HCT116 (cell line): ENCODE data around the gene NEUROD4. TPM values are rescaled to one million over a fixed set of nuclear protein-coding genes. Genes with fewer than 3 reads are reported as not detected.

ENCODE experiments used
- ATAC-seq: fragments of 200-7000 bp; cut with Tn5 transposase; 2 replicates; pipeline ENCODE4 v1.9.1; 2020; ENCODE audit warnings: mild to moderate bottlenecking, moderate library complexity
- BruUV-seq: library from RNA; stranded (reverse); fragments of 400-500 nt; replicated peaks from 2 replicates; lab custom pipeline; 2021; lab: Mats Ljungman, UMichigan
- CTCF ChIA-PET: fragments of 300-600 bp; sonication (Branson Sonifier 250); formaldehyde crosslinking; loops from one replicate; lab custom pipeline; 2021; ENCODE audit warnings: antibody characterized with exemption; lab: Charles Lee
- POLR2A ChIA-PET: fragments of 300-600, 350-600 bp; sonication (Branson Sonifier 250); formaldehyde crosslinking; loops from one replicate; lab custom pipeline; 2021; ENCODE audit warnings: antibody characterized with exemption; lab: Charles Lee
- RAD21 ChIA-PET, 2 experiments: fragments of 300-600 bp; sonication (Branson Sonifier 250); formaldehyde crosslinking; loops; one replicate each; lab custom pipeline; 2023; ENCODE audit warnings: low total read pairs in 2 of 2; ENCODE audit not compliant: uncharacterized antibody in 2 of 2, unreplicated experiment in 2 of 2, low non-redundant PET in 1 of 2; lab: Charles Lee
- DNase-seq: peaks from one replicate; pipeline ENCODE4 v3.0.0-alpha.2; 2010; ENCODE audit warnings: low read depth, low spot score
- H2AFZ ChIP-seq: fragments of 200-600 bp; shearing (Covaris generic), sonication (generic); 2 replicates; pipeline ENCODE4 v1.6.1; 2017; ENCODE audit warnings: low read depth, mixed run types, mixed read lengths, antibody characterized with exemption, low read length; ENCODE audit not compliant: poor library complexity, severe bottlenecking
- H3K27ac ChIP-seq: 2 replicates; pipeline ENCODE4 v1.5.1; 2012; ENCODE audit warnings: low read depth, low read length
- H3K27me3 ChIP-seq: fragments of 200-600 bp; sonication (generic); 2 replicates; pipeline ENCODE4 v1.6.1; 2016; ENCODE audit warnings: mixed run types, low read length, mixed read lengths; ENCODE audit not compliant: insufficient read depth
- H3K36me3 ChIP-seq, 2 experiments: fragments of 200-500 bp in 1 of 2; fragments of 200-600 bp in 1 of 2; sonication (Bioruptor generic) in 1 of 2; sonication (generic) in 1 of 2; 2 replicates each; pipeline versions ENCODE4 v1.5.1 to v1.6.1; 2014 to 2016; ENCODE audit warnings: low read length in 2 of 2, inconsistent platforms in 1 of 2, mixed read lengths in 1 of 2, mixed run types in 1 of 2; ENCODE audit not compliant: insufficient read depth in 2 of 2, control insufficient read depth in 1 of 2
- H3K4me1 ChIP-seq, 2 experiments: fragments of 200-600 bp in 1 of 2; sonication (generic) in 1 of 2; 2 replicates each; pipeline versions ENCODE4 v1.5.1 to v1.6.1; 2012 to 2017; ENCODE audit warnings: low read length in 2 of 2, inconsistent platforms in 1 of 2, mild to moderate bottlenecking in 1 of 2, mixed read lengths in 1 of 2, mixed run types in 1 of 2, moderate library complexity in 1 of 2; ENCODE audit not compliant: insufficient read depth in 2 of 2, control insufficient read depth in 1 of 2
- H3K4me2 ChIP-seq: fragments of 200-600 bp; sonication (generic); 2 replicates; pipeline ENCODE4 v1.6.1; 2017; ENCODE audit warnings: mixed run types, low read length, mixed read lengths
- H3K4me3 ChIP-seq, 2 experiments: fragments of 200-600 bp in 1 of 2; sonication (generic) in 1 of 2; replicated peaks in 1 of 2; 2 replicates each; pipeline ENCODE4 v1.5.1; 2011 to 2016; ENCODE audit warnings: low read length in 2 of 2, control low read depth in 1 of 2, low read depth in 1 of 2, mild to moderate bottlenecking in 1 of 2, mixed read lengths in 1 of 2, mixed run types in 1 of 2
- H3K79me2 ChIP-seq: fragments of 200-600 bp; sonication (generic); 2 replicates; pipeline ENCODE4 v1.6.1; 2017; ENCODE audit warnings: mild to moderate bottlenecking, mixed run types, low read length, moderate library complexity, mixed read lengths; ENCODE audit not compliant: insufficient read depth
- H3K9ac ChIP-seq: fragments of 200-600 bp; sonication (generic); 2 replicates; pipeline ENCODE4 v1.6.1; 2016; ENCODE audit warnings: low read length, mixed read lengths
- H3K9me2 ChIP-seq: fragments of 200-600 bp; sonication (generic), shearing (Covaris generic); 2 replicates; pipeline ENCODE4 v1.6.1; 2017; ENCODE audit warnings: mixed run types, mild to moderate bottlenecking, moderate library complexity; ENCODE audit not compliant: insufficient read depth
- H3K9me3 ChIP-seq, 2 experiments: fragments of 200-500 bp in 1 of 2; fragments of 200-600 bp in 1 of 2; sonication (Bioruptor generic) in 1 of 2; sonication (generic) in 1 of 2; 2 replicates each; pipeline ENCODE4 v1.6.1; 2014 to 2017; ENCODE audit warnings: low read length in 2 of 2, mixed read lengths in 2 of 2, inconsistent platforms in 1 of 2, low read depth in 1 of 2, mild to moderate bottlenecking in 1 of 2, mixed run types in 1 of 2, moderate library complexity in 1 of 2; ENCODE audit not compliant: control insufficient read depth in 1 of 2, insufficient read depth in 1 of 2
- H4K20me1 ChIP-seq: fragments of 200-600 bp; sonication (generic), shearing (Covaris generic); 2 replicates; pipeline ENCODE4 v1.6.1; 2017; ENCODE audit warnings: mixed run types, mild to moderate bottlenecking, moderate library complexity; ENCODE audit not compliant: insufficient read depth
- EGR1 ChIP-seq: IDR thresholded peaks from 2 replicates; pipeline ENCODE4 v1.6.1; 2012; ENCODE audit warnings: low read depth
- ELF1 ChIP-seq: IDR thresholded peaks from 2 replicates; pipeline ENCODE4 v1.6.1; 2012; ENCODE audit warnings: low read depth, borderline replicate concordance
- FOSL1 ChIP-seq: IDR thresholded peaks from 2 replicates; pipeline ENCODE4 v1.6.1; 2012; ENCODE audit warnings: low read depth
- POLR2A ChIP-seq: IDR thresholded peaks from 2 replicates; pipeline ENCODE4 v1.7.0; 2011; ENCODE audit warnings: borderline replicate concordance; ENCODE audit not compliant: insufficient read depth, insufficient read length; ENCODE audit errors: extremely low read depth
- POLR2AphosphoS5 ChIP-seq: IDR thresholded peaks from 2 replicates; pipeline ENCODE4 v1.6.1; 2011; ENCODE audit warnings: mild to moderate bottlenecking, low read depth, low read length, moderate library complexity
- SIN3A ChIP-seq: IDR thresholded peaks from 2 replicates; pipeline ENCODE4 v1.6.1; 2012; ENCODE audit warnings: low read depth
- SP1 ChIP-seq: IDR thresholded peaks from 2 replicates; pipeline ENCODE4 v1.6.1; 2012; ENCODE audit warnings: low read depth
- SRF ChIP-seq: IDR thresholded peaks from 2 replicates; pipeline ENCODE4 v1.6.1; 2012; ENCODE audit warnings: low read depth
- YY1 ChIP-seq: IDR thresholded peaks from 2 replicates; pipeline ENCODE4 v1.6.1; 2011; ENCODE audit warnings: low read length, low read depth, moderate library complexity, mild to moderate bottlenecking; ENCODE audit not compliant: insufficient replicate concordance; ENCODE audit errors: extremely low read depth
- intact Hi-C: fragments of 100-400 bp; cut with micrococcal nuclease; formaldehyde crosslinking; loops from 2 replicates; pipeline ENCODE4 v1.10.0; 2022
- total RNA-seq: library from RNA; stranded (reverse); gene quantifications from one replicate; pipeline ENCODE4 v1.2.1, GENCODE V29; 2021; ENCODE audit not compliant: unreplicated experiment
- TF ChIP-seq, protein P1 (sequence below): IDR thresholded peaks from 2 replicates; pipeline ENCODE4 v1.6.1; 2011; ENCODE audit warnings: mild to moderate bottlenecking, low read length, moderate library complexity; ENCODE audit not compliant: insufficient replicate concordance; ENCODE audit errors: extremely low read depth

NEUROD4 gene
- total RNA-seq, 1 experiment from 2014 or later, result not detected

DNA sequence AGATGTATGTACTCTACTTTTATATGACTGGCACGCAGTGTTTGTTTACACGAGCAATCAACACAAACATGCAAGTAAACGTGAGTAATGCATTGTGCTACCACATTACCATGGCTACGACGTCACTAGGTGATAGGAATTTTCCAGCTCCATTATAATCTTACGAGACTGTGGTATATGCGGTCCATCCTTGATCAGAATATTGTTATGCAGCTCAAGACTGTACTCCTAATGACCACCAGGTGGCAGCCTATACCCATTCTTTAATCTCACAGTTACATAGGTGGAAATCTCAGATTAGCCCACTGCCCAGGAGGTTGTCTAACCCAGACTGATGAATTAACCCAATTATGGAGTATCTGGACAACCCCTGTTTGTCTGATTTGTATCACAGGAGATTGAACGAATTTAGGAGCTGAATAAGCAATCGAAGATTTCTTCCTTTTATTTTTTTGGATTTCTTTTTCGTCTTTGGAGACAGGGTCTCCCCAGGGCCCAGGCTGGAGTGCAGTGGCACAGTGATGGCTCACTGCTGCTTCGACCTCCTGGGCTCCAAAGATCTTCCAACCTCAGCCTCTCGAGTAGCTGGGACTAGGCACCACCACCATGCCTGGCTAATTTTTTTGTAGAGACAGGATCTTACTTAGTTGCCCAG is 26.5 kb upstream of the NEUROD4 start (continued):
- TF ChIP-seq SP1 (0 out of 2 replicates have a peak, but pooled peaks have one; percentile 26), FOSL1 (no peak), YY1 (no peak), POLR2A (no peak)

DNA sequence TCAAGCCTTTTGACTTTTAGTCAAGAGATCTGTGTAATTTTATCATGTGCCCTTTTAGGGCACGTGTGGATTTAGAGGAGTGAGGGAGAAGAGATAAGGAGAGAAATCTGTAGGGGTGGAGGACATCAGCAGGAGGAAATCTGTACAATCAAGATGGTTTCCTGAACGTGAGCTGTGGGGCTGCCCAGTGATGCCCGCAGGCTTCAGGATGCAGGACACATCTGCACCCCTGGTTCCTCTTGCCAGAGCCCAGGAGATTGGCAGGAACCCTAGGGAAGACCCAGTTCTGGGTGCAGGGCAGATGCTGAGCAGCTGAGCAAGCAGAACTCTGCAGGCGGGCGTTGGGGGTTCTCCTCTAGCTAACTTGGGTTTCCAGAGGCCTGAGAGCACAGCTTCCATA is 23.6 kb upstream of the NEUROD4 start:
- intact Hi-C loops, result no loop called here
- H3K4me2 ChIP-seq, result no peak overlapping the region
- DNase-seq, result no peak
- POLR2A ChIA-PET, result no interaction called here
- no peak for ATAC-seq
- no peaks in the 10 kb centered on the region for H3K36me3 ChIP-seq
- H3K9me3 ChIP-seq, result no peaks in the 10 kb centered on the region
- H3K27me3 ChIP-seq, result peaks cover 66% of the 10 kb centered on the region
- no peak overlapping the region for H3K27ac ChIP-seq
- no peaks in the 10 kb centered on the region for H3K79me2 ChIP-seq
- BruUV-seq, result no TSS peak
- CTCF ChIA-PET, result interaction anchor here (6.7 kb wide), 1 partner anchor 75 kb away, joined by 325 read pairs; no protein-coding TSS in a partner anchor
- H2AFZ ChIP-seq, result no peak overlapping the region
- no peak overlapping the region for H3K9ac ChIP-seq
- peaks cover 0 to 2% of the 10 kb centered on the region in 2 experiments; a peak in 1 of 4 replicates for H3K4me1 ChIP-seq
- H4K20me1 ChIP-seq, result no peaks in the 10 kb centered on the region
- H3K4me3 ChIP-seq, result no peak overlapping the region
- H3K9me2 ChIP-seq, result no peaks in the 10 kb centered on the region
- TF ChIP-seq EGR1 (no peak), SRF (no peak), ELF1 (no peak), SIN3A (no peak), POLR2AphosphoS5 (no peak)
- TF ChIP-seq, protein P1, sequence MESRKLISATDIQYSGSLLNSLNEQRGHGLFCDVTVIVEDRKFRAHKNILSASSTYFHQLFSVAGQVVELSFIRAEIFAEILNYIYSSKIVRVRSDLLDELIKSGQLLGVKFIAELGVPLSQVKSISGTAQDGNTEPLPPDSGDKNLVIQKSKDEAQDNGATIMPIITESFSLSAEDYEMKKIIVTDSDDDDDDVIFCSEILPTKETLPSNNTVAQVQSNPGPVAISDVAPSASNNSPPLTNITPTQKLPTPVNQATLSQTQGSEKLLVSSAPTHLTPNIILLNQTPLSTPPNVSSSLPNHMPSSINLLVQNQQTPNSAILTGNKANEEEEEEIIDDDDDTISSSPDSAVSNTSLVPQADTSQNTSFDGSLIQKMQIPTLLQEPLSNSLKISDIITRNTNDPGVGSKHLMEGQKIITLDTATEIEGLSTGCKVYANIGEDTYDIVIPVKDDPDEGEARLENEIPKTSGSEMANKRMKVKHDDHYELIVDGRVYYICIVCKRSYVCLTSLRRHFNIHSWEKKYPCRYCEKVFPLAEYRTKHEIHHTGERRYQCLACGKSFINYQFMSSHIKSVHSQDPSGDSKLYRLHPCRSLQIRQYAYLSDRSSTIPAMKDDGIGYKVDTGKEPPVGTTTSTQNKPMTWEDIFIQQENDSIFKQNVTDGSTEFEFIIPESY, result no peak
- RAD21 ChIA-PET, result no interaction called here
